Activated gamma-delta T cell treated with Interleukin-2 at 50 U/mL for 16 hours (primary cell): ENCODE data around the gene CDH9.
"Not testable (repeated sequence)": the region's sequence is repeated elsewhere in the genome, so short reads cannot be mapped to it uniquely, and the experiment has no call there.

Experiments used
- DNase-seq: peaks from one replicate; pipeline ENCODE4 v3.0.0-alpha.2; 2020

CDH9 gene

GRCh38 chr5:26942481-26942880, 95.9 kb downstream of the CDH9 start:
- DNase-seq = no peak

GRCh38 chr5:26940994-26941393, 97.4 kb downstream of the CDH9 start:
- no peak for DNase-seq

- DNase-seq = no peak
Observed at GRCh38 chr5:26932238-26932637, 106.1 kb downstream of the CDH9 start.

GRCh38 chr5:26921439-26921838, 116.9 kb downstream of the CDH9 start:
- DNase-seq = no peak

- no peak for DNase-seq
Observed at GRCh38 chr5:26903469-26903868, 134.9 kb downstream of the CDH9 start.

GRCh38 chr5:26894719-26895263, 143.6 kb downstream of the CDH9 start:
- DNase-seq = no peak

GRCh38 chr5:26893078-26893477, 145.3 kb downstream of the CDH9 start:
- no peak for DNase-seq

- DNase-seq = no peak
Observed at GRCh38 chr5:26889815-26890214, 148.6 kb downstream of the CDH9 start.

GRCh38 chr5:26884481-26884880, 153.9 kb downstream of the CDH9 start:
- no peak for DNase-seq

- DNase-seq = no peak
Observed at GRCh38 chr5:26883375-26883774, 155.0 kb downstream of the CDH9 start.

GRCh38 chr5:26881901-26882300, 156.5 kb downstream of the CDH9 start:
- DNase-seq = no peak

- no peak for DNase-seq
Observed at GRCh38 chr5:26877154-26877553, 161.2 kb downstream of the CDH9 start.

GRCh38 chr5:26872337-26872736, 166.0 kb downstream of the CDH9 start:
- DNase-seq = no peak

GRCh38 chr5:26869781-26870180, 168.6 kb downstream of the CDH9 start:
- DNase-seq = no peak

GRCh38 chr5:26868504-26868903, 169.9 kb downstream of the CDH9 start:
- DNase-seq = no peak

GRCh38 chr5:26864061-26864460, 174.3 kb downstream of the CDH9 start:
- no peak for DNase-seq

GRCh38 chr5:26856238-26856637, 182.1 kb downstream of the CDH9 start:
- no peak for DNase-seq

GRCh38 chr5:26852450-26852849, 185.9 kb downstream of the CDH9 start:
- DNase-seq = not testable (repeated sequence)

- DNase-seq = no peak
Observed at GRCh38 chr5:26847041-26847736, 191.2 kb downstream of the CDH9 start.

- no peak for DNase-seq
Observed at GRCh38 chr5:26843677-26844076, 194.7 kb downstream of the CDH9 start.

- no peak for DNase-seq
Observed at GRCh38 chr5:26833596-26833995, 204.8 kb downstream of the CDH9 start.
